Ascending aorta (tissue), 2 donors: Measurements from ENCODE around the gene CDK9. TPM values are rescaled to one million over a fixed set of nuclear protein-coding genes. Genes with fewer than 3 reads are reported as not detected.

Experiments used
- DNase-seq, 2 donors: peaks; one replicate each; pipeline ENCODE4 v3.0.0-alpha.2; 2019; ENCODE audit warnings: low spot score in 2 of 2
- H3K27ac ChIP-seq, 2 donors: fragments of 200-600 bp; sonication (generic); one replicate each; pipeline ENCODE4 v1.5.1; 2016 to 2017; ENCODE audit warnings: mild to moderate bottlenecking in 1 of 2
- H3K27me3 ChIP-seq: fragments of 200-600 bp; sonication (generic); one replicate; pipeline ENCODE4 v1.5.1; 2017
- H3K36me3 ChIP-seq, 2 donors: fragments of 200-600 bp; sonication (generic); one replicate each; pipeline ENCODE4 v1.5.1; 2016
- H3K4me1 ChIP-seq, 2 donors: fragments of 200-600 bp; sonication (generic); one replicate each; pipeline ENCODE4 v1.5.1; 2016 to 2017; ENCODE audit warnings: mild to moderate bottlenecking in 1 of 2
- H3K4me3 ChIP-seq, 2 donors: fragments of 200-600 bp; sonication (generic); one replicate each; pipeline ENCODE4 v1.5.1; 2016 to 2017; ENCODE audit warnings: mild to moderate bottlenecking in 1 of 2
- H3K9me3 ChIP-seq, 2 donors: fragments of 200-600 bp; sonication (generic); one replicate each; pipeline ENCODE4 v1.5.1; 2016
- intact Hi-C: fragments of 100-400 bp; cut with DNase I; formaldehyde crosslinking; loops from one replicate; pipeline ENCODE4 v1.15.1; 2023
- total RNA-seq: library from RNA; depleted of rRNA; stranded (reverse); fragments of >200 nt; gene quantifications from one replicate; pipeline ENCODE4 v1.1.0, GENCODE V29; 2016
- TF ChIP-seq, protein P1 (sequence below), 3 experiments: fragments of 200-600 bp in 2 of 3; fragments of 450-650 bp in 1 of 3; sonication (generic) in 2 of 3; IDR thresholded peaks; one replicate each; pipeline ENCODE4 v1.5.1; 2016 to 2019; ENCODE audit warnings: antibody characterized with exemption in 3 of 3, mild to moderate bottlenecking in 1 of 3, moderate library complexity in 1 of 3

The CDK9 gene
- total RNA-seq, 1 donor from 2014 or later, result 470 TPM

DNA sequence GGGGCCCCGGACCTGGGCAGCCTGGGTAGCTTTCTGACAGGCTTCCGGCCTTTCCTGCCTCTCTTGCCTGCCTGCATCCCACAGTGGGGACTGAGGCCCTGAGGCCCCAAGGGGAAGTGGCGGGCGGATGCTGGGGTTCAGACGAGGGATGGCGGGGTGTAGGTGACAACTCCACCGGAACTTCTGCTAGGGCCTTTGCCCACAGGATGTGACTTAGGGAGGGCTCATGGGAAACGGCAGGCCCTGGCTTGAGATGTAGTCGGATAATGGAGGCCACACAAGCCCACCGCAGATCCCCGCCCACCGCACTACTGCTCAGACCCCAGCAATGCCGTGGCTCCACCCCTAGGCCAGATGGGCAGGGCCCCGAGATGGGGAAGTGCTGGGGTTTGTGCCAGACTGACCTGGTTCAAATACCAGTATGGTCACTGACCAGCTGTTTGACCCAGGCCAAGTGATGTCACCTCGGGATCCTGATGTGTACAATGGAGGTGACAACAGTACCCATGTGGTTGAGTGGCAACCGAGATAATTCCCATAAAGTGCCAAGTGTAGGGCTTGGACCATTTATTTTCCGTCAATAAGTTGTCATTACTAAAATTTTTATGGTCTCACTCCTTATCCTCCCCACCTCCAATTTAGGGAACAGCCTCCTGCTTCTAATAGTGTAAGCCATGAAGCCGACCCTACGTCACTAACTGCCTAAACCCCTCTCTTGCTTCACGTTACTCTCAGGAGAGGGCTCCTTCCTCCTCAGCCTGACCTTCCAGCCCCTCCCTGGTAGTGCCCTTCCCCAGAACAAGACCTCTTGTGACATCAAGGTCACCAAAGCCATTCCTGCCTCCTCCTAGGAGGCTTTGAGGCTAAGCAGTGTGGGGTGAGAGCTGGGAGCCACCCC is 2.5 kb upstream of the CDK9 start:
- Histone ChIP-seq H3K4me3 (no peak overlapping the region), H3K36me3 (peaks cover 13 to 16% of the 10 kb centered on the region in 2 donors), H3K9me3 (no peaks in the 10 kb centered on the region), H3K27ac (peak overlapping the region; percentile 15 to 94), H3K27me3 (no peaks in the 10 kb centered on the region), H3K4me1 (peaks cover 13 to 25% of the 10 kb centered on the region in 2 donors)
- intact Hi-C loops, result loop anchor here (2.0 kb wide), 1 partner anchor 193 kb away; no protein-coding TSS in a partner anchor
- peak in 1 of 2 donors; percentile 77 for DNase-seq
- TF ChIP-seq, protein P1, sequence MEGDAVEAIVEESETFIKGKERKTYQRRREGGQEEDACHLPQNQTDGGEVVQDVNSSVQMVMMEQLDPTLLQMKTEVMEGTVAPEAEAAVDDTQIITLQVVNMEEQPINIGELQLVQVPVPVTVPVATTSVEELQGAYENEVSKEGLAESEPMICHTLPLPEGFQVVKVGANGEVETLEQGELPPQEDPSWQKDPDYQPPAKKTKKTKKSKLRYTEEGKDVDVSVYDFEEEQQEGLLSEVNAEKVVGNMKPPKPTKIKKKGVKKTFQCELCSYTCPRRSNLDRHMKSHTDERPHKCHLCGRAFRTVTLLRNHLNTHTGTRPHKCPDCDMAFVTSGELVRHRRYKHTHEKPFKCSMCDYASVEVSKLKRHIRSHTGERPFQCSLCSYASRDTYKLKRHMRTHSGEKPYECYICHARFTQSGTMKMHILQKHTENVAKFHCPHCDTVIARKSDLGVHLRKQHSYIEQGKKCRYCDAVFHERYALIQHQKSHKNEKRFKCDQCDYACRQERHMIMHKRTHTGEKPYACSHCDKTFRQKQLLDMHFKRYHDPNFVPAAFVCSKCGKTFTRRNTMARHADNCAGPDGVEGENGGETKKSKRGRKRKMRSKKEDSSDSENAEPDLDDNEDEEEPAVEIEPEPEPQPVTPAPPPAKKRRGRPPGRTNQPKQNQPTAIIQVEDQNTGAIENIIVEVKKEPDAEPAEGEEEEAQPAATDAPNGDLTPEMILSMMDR (IDR thresholded peaks at IDR 0.05), result no peak

DNA sequence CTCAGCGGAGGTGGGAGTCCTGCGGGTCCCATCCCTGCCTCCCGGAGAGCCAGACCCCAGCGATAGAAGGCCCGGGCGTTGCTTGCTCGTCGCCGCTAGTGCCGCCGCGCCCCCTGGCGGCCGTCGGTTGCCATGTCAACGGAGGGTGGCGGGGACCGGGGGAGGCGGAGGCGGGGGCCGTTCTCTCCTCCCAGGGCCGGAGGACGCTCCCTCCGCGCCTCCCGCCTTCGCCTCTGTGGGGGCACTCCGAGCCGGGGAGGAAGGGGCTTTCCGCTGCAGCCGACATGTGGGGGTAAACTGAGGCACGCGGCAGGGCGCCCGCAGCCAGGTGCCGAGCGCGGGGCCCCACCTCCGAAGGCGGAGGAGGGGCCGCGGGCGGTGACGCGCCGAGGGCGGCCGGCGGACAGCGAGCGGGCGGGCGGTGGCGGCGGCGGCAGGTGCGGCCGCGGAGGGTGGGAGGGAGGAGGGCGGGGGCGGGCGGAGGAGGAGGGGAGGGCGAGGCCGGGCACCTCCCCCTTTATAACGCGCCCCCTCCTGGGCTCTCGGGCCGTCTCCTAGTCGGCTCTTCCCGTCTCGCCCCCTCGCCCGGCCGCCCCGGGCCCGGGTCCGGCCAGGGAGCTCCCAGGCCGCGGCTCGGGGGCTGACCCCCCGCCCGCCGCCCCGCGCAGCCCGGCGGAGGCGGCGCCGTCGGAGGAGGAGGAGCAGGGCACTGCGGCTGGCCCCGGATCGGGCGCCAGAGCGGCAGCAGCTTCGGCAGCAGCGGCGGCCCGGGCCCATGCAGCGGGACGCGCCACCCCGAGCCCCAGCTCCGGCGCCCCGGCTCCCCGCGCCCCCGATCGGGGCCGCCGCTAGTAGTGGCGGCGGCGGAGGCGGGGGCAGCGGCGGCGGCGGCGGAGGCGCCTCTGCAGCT is 556 bp upstream of the CDK9 start:
- Histone ChIP-seq H3K27ac (peak overlapping the region; percentile 91 to 94), H3K9me3 (no peaks in the 10 kb centered on the region), H3K36me3 (peaks cover 33 to 35% of the 10 kb centered on the region in 2 donors), H3K4me1 (peaks cover 13 to 38% of the 10 kb centered on the region in 2 donors), H3K27me3 (no peaks in the 10 kb centered on the region), H3K4me3 (peak overlapping the region; percentile 84 to 89)
- intact Hi-C loops, result loop anchor here (1.0 to 2.0 kb wide), 5 partner anchors 14 to 194 kb away; partner anchors contain the start of gene TOR2A
- DNase-seq, result peak in 1 of 2 donors; percentile 93
- TF ChIP-seq, protein P1 (IDR thresholded peaks at IDR 0.05), result peak; percentile 96 to 99 (median 99)

DNA sequence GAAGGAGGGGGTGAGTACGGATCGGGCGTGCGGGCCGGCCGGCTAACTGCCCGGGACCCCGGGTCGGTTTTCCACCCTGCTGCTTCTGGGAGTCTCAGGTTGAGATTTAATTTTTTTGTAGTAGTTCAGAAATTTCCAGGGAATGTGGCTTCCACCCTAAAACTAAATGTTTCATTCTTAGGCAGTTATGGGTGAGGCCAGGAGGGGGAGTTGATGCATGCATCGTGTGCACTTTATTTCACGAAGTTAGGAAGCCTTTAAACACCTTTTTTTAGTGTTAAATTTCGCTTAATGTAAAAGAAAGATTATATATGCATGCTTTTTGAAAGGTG is 905 bp downstream of the CDK9 start:
- Histone ChIP-seq H3K4me3 (peak overlapping the region; percentile 84 to 89), H3K27ac (peak overlapping the region; percentile 91 to 94), H3K9me3 (no peaks in the 10 kb centered on the region), H3K36me3 (peaks cover 47 to 49% of the 10 kb centered on the region in 2 donors), H3K4me1 (peaks cover 13 to 38% of the 10 kb centered on the region in 2 donors), H3K27me3 (no peaks in the 10 kb centered on the region)
- TF ChIP-seq, protein P1 (IDR thresholded peaks at IDR 0.05), result peak in 1 of 3 experiments; percentile 21
- intact Hi-C loops, result loop anchor here (1.0 to 2.0 kb wide), 2 partner anchors 16 to 72 kb away; partner anchors contain the start of genes FPGS and PTRH1
- no peak for DNase-seq

DNA sequence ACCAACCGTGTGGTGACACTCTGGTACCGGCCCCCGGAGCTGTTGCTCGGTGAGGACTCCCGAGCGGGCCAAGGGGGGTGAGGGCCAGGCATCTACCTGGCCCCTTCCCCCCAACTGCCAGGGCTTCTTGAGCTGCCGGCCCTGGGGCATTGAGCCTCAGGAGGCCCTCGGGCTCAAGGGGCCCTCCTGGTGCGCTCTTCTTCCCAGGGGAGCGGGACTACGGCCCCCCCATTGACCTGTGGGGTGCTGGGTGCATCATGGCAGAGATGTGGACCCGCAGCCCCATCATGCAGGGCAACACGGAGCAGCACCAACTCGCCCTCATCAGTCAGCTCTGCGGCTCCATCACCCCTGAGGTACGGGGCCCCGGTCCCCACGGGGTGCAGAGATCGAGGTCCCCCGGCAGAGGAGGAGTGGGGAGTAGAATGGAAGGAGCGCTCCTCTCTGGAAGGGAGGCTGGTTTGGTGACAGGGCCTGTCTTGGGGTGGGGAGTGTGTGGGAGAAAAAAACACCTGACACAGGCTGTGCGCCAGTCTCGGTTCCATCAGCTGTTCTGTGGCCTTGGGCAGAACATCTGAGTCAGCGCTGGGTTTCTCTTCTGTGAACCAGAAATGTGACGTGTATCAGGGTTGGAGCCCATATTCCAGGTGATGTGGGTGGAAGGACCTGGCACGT is 2.6 kb downstream of the CDK9 start:
- TF ChIP-seq, protein P1 (IDR thresholded peaks at IDR 0.05), result no peak
- H3K4me3 ChIP-seq, result no peak overlapping the region
- peak overlapping the region in 1 of 2 donors; percentile 19 for H3K27ac ChIP-seq
- no peaks in the 10 kb centered on the region for H3K27me3 ChIP-seq
- H3K4me1 ChIP-seq, result peaks cover 13 to 41% of the 10 kb centered on the region in 2 donors
- H3K9me3 ChIP-seq, result no peaks in the 10 kb centered on the region
- no peak for DNase-seq
- intact Hi-C loops, result no loop called here
- H3K36me3 ChIP-seq, result peaks cover 60 to 63% of the 10 kb centered on the region in 2 donors

DNA sequence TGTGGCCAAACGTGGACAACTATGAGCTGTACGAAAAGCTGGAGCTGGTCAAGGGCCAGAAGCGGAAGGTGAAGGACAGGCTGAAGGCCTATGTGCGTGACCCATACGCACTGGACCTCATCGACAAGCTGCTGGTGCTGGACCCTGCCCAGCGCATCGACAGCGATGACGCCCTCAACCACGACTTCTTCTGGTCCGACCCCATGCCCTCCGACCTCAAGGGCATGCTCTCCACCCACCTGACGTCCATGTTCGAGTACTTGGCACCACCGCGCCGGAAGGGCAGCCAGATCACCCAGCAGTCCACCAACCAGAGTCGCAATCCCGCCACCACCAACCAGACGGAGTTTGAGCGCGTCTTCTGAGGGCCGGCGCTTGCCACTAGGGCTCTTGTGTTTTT is 3.3 kb downstream of the CDK9 start:
- TF ChIP-seq, protein P1 (IDR thresholded peaks at IDR 0.05), result no peak
- H3K36me3 ChIP-seq, result peaks cover 60 to 63% of the 10 kb centered on the region in 2 donors

More for the DNA sequence above, 3.3 kb downstream of the CDK9 start:
- DNase-seq, result no peak
- H3K4me1 ChIP-seq, result peaks cover 13 to 43% of the 10 kb centered on the region in 2 donors
- H3K27me3 ChIP-seq, result no peaks in the 10 kb centered on the region
- peak overlapping the region; percentile 14 to 34 for H3K27ac ChIP-seq
- no peaks in the 10 kb centered on the region for H3K9me3 ChIP-seq
- H3K4me3 ChIP-seq, result no peak overlapping the region
- intact Hi-C loops, result no loop called here
